HG03520 (cell line): ENCODE measurements around the gene HEATR5A.

Experiments used
- ATAC-seq: cut with Tn5 transposase; IDR thresholded peaks from one replicate; pipeline ENCODE4 v1.9.1; 2021; ENCODE audit warnings: mild to moderate bottlenecking, moderate library complexity; ENCODE audit not compliant: unreplicated experiment

HEATR5A gene

GRCh38 chr14:31428011-31428410 lies 7.7 kb upstream of the HEATR5A start:
- ATAC-seq, result no peak

DNA sequence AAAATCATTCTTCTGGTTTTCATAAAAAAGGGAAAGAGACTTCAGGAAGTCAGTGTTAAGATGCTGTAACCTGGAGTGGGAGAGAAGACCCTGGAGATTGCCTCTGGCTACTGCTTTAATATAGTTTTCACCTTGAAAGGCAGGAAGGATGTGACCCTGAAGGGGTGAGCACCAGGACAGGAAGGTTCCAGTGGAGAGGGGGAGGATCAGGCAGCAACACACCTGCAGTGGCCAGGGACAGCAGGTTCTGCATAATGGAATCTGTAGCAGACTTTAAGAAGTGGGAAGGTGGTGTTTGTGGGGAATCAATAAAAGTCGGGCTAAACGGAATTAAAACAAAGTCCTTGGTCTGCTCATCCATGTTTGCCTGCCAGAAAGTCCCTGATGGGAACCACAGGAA lies 6.3 kb upstream of the HEATR5A start:
- no peak for ATAC-seq

- no peak for ATAC-seq
These were observed 5.6 kb upstream of the HEATR5A start for GRCh38 chr14:31425905-31426304.

- ATAC-seq, result no peak
These were observed 850 bp upstream of the HEATR5A start for GRCh38 chr14:31421200-31421599.

DNA sequence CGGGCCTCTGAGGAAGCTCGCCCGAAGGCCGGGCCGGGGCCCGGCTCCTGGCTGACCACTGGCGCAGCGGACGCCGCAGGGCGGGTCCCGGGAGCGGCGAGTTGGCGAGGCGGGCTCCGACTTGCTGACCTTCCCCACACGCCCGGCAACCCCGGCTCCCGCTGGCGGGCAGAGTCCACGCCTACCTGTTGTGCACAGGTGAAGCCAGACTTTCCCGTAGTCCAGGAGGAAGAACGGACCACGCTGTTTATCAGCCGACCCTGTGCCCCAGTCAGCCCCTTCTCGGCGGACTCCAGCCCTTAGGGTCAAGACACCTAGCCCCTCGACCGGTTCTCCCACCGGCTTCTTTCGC lies 407 bp downstream of the HEATR5A start:
- ATAC-seq, result peak; percentile 4

GRCh38 chr14:31419179-31419966 lies 977 bp downstream of the HEATR5A start:
- no peak for ATAC-seq

- ATAC-seq, result no peak
These were observed 1.9 kb downstream of the HEATR5A start for GRCh38 chr14:31418440-31418839.

- no peak for ATAC-seq
These were observed 6.0 kb downstream of the HEATR5A start for GRCh38 chr14:31414190-31414833.

GRCh38 chr14:31411218-31411727 lies 9.1 kb downstream of the HEATR5A start:
- no peak for ATAC-seq

DNA sequence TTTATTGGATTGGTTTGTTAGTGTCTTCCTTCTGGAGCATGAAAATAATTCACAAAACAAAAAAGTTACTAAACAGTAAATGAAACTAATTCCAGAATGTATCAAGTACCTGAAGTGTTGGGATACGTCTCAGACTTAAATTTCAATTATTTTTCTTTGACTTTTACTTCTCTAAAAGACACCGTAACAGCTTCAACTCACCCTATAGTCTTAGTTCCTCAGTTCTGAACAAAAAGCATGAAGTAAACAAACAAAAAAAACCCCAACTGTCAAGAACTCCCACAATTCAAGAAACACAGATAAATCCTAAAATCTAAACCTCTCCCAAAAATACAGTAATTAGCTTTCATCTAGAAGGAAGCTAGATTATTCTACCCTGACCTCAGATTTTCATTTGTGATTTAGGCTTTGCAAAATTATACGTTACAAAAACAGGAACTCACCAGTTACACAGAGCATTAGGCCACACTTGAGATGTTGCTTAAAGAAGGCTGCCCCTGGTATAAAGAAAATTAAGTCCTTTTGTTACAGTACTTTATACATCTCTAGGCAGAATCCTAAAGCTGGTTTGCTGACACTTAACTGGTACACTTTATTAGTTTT lies 10.2 kb downstream of the HEATR5A start:
- no peak for ATAC-seq

- ATAC-seq, result no peak
These were observed 11.9 kb downstream of the HEATR5A start for GRCh38 chr14:31408421-31408820.

DNA sequence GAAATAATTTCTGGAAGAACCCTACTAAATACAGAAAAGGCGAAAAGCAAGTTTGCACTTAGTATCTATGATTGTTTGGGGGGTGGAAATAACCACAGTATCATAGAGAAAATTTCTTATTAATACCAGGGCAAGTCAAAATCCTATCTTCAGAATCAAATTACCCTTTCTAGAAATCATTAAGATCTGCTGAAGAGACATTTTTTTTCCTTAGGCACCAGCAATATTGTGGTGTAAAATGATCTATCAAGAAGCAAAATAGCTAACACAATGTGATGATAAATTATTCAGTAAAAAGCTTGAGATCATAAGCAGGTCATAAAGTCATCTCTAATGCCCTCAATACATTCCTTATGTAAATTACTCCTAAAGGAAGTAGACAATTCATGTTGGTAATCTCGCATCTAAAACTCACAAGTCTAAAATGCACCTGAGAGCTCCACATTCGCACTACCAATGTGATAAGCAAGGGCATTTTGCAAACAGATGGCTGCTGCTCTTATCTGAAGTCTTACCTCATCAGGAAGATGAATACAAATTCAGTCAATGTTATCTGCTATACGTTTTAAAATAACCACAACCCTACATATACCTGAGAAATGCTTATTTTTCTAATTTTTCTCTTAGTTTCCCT lies 14.6 kb downstream of the HEATR5A start:
- ATAC-seq, result no peak

- no peak for ATAC-seq
These were observed 15.2 kb downstream of the HEATR5A start for GRCh38 chr14:31405106-31405505.

DNA sequence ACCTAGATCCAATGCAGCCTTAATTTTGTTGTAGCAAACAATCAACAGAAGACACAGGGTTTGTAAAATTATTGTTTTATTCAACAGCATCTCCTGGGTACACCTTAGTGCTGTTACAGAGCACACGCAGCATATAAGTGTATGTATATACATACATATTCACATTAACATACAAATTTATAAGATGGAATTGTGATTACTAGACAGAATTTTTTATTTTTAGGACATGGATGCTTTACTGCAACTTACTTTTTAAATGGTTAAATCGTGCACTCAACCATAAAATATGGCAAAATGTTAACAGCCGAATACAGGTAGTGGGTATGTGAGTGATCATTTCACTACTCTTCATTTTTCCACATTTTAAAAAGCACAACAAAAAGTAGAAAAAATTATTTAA lies 16.6 kb downstream of the HEATR5A start:
- ATAC-seq, result no peak

DNA sequence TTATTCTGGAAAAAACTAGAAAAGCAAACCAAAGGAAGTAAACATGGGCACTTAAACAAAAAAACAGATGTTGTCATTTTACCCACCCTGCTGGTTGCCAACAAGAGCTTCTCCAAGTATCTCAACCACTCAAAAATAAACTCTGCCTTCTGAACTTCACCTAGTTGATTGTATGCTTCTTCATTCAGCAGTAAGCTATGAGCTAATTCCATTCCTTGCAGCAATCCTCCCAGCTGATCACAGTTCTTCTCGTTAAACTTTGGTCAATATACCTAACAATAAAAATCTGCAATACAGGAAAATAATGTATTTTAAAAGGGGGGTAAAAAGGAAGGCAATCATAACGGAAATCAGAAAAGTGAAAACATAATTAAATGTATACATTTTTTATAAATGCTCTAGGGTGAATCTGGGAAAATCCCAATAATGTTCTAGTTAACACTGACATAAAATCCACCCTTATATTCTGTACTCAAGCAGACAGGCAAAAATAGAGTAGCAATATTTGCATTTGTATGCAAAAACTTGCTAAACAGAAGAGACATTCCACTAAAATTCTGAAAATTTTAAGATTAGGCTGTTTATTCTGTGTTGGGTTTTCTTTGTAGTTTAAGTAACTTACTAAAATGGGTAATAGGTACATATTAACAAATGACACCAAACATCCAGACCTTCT lies 17.4 kb downstream of the HEATR5A start:
- no peak for ATAC-seq

- ATAC-seq, result no peak
These were observed 18.9 kb downstream of the HEATR5A start for GRCh38 chr14:31401369-31401932.

DNA sequence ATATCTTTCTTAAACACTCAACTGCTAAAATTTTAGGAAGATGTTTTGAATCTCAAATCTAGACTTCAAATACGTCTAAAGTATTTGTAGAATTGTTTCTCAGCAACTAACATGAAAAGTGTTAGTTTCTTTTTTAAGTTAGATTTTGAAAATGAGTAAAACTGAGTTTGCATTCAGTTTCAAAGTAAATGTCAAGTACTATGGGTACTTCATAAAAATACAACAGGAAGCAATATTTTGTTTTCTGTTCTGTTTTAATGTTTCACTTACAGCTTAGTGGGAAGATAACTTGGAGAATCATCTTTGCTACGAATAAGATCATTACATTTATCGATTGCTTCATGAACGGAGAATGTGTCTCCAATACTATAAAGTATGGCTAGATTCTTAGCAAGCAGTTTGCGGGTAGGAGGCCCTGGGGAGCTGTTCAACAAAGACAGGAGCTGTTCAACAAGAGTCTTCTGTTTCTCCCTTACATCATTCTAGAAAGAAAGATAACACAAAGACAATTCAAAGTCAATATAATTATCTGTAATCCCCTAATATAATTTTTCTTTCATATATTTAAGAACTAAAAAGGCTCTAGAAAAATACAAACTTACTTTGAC lies 20.2 kb downstream of the HEATR5A start:
- no peak for ATAC-seq

DNA sequence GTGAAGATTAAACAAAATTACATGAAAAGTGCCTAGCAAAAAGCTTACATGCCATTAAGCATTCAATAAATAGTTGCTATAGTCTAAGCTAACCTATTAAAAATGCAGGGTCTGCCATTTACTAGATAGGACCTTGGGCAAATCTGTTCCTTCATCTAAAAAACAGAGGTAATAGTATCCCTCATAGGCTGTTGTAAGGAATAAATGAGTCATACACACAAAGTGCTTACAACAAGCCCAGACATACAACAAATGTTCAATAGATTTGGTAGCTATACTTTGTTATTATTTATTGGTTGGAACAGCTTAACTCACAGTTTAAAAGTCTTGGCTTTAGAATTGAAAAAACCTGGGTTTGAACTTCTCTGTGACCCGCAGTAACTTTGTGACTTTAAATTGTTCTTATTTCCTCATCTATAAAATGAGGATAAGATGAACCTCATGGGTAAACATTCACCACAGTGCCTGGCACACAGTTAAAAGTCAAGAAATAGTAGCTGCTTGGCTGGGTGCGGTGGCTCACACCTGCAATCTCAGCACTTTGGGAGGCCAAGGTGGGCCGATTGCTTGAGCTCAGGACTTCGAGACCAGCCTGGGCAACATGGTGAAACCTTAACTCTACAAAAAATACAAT lies 24.7 kb downstream of the HEATR5A start:
- ATAC-seq, result no peak

DNA sequence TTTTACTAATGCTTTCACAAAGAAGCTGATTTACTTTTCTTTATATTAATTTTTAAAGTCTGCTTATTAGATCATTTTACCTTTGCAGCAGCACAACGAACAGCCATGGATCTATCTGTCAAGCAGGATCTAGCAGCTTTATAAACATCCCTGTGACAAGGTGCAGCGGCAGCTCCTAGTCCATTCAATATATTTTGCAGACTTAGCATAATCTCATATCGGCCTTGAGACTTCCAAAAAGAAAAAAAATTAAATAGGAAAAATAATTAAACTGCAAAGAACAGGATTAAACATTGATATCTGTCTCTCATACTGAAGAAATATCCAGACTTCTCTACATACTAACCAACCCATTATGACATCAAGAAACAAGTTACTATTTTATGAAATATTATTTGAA lies 25.2 kb downstream of the HEATR5A start:
- ATAC-seq, result no peak

DNA sequence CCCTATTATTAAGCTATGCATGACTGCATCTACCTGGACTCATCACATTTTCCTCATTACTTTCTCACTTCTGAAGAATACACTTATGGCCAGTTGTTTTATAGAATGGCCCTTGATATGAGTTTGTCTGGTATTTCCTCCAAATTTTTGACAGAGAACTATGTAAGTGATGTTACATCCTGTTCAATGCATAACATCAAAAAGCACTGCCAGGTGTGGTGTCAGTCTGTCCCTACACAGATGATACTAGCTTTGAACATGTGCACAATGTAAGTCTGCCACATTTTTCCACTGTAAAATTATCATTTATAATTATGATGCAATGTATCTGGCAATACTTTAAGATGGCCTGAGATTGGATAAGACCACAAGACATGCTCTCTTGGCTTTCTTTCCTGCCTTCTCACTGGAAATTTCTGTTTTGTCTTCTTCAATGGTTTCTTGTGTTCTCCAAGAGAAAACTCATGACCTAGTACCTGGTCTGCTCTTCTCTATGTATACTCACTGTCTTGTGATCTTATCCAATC lies 28.3 kb downstream of the HEATR5A start:
- ATAC-seq, result no peak
